NCI-H446 (cell line): ENCODE data around the gene NUP50.

ENCODE experiments used
- DNase-seq, 2 experiments: peaks; one replicate each; lab custom pipeline; 2025; lab: John Stamatoyannopoulos, UW

NUP50 gene

DNA sequence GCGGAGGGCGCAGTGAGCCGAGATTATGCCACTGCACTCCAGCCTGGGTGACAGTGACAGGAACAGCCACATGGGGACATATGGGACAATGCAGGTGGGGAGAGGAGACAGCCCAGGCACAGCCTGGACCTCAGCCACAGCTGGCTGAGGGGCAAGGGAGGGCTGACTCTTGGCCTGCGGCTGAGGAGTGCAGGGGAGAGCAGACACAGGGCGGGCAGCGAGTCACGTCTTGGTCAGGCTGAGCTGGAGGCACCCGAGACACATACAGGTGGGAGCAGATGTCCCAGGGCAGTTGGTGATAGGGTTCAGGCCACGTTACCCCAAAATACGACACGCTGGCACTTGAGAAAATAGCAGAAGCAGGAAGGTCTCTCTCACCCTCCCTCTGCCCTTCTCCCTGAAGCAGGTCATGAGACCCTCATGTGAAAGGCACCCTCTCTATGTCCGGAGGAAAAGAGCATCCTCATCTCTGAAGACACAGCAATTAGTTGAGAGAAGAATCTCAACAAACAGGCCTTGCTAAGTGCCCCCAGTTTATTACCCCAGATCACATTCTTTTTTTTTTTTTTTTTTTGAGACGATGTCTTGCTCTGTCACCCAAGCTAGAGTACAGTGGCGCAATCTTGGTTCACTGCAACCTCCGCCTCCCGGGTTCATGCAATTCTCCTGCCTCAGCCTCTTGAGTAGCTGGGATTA, 66.4 kb downstream of the NUP50 start:
- no peak for DNase-seq

DNA sequence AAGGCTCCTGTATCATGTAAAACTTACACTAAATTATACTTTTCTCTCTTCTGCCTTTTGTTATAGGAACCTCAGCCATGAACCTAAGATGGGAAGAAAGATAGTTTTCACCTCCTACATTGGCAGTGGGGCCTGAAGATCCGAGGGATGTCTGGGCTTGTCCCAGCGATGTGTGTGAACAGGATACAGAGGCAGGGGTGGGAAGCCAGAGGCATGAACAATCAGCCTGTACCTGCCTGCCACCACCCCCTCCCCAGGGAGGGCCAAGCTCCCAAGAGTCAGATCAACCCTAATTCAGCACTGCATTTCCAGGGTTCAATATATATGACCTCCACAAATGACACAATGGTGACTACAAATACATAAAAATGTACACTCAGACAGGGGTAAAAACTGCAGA, 67.6 kb downstream of the NUP50 start:
- no peak for DNase-seq

DNA sequence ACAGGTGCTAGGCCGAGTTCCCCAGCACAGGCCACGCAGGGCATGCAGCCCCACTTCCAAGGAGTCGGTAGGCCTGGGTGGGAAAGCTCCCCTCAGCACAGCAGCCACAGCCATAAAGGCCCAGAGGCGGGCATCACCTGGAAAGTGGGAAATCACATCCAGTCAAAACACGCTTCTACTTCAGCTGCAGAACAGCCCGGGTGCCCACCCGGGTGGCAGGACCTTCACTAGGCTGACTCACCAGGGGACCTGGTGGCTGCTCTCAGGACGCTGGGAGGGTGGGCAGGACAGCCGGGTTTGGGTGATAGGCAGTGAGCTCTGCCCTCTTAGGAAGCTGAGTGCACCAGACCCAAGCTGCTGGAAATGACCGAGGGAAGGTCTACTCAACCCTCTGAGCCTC, 69.7 kb downstream of the NUP50 start:
- DNase-seq, result no peak

DNA sequence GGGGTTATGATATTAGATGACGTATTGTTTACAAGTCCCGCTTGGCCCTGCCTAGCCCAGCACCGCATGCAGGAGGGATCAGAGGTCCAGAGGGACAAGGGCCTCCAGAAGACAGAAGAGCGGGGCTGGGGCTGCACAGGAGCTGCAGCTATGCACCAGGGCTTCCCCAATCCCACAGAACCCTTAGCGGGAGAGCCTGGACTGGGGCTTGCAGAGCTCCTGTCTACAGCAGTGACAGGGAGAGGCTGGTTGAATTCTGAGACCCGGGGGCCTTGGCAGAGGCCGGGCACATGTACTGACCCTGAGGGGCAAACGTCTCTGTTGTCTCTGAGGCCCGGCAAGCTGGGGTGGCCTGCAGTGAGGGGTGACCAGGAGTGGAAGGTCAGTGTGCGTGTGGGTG, 70.1 kb downstream of the NUP50 start:
- DNase-seq, result no peak

DNA sequence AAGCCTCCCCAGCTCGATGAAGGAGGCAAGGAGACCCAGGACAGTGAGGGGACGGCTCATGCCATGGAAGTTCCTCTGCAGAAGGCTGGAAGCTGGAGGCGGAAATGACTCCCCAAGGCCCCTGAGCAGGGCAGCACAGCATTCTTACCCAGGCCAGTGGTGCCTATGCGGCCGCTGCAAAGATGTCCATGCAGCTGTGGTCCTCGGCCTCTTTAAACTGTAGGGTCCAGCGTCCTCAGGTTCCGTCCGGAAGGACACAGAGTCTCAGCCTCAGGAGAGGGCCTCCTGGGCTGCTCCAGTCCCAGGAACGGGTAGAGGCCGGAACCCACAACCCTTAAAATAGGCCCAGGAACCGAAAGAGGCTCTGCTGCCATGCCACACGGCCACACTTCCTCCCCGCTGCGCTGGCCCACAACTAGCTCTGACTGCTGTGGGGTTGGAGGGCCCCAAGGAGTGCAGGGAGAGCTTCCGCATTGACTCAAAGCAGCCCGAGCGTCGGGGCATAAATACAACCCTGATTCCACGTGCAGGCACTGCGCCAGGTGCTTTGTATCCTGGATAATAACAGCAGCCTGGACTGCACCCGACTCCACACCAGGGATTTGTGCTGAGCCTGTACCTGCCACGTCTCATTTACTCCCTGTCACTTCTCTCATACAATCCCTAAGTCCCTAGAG, 71.5 kb downstream of the NUP50 start:
- no peak for DNase-seq

DNA sequence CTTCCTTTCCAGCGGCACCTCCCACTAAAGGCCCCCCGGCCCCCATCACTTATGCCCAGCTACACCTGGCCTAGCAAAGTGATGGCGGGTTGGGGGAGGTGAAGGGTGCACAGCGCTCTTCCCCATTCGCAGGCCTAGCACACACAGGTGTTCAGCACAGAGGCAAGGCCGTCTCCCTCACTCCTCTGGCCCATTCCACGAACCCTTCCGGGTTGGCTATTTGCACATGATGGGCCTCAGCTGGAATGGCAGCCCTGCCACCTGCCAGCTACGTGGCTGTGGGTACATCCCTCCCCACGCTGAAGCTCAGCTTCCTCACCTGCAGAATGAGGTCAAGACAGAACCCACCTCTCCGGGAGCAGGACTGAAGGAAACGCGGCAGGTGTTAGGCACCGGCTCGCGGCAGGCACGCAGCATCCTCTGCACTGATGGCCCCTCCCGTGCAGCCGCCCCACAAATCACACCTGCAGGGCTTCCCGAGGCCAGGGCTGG, 72.2 kb downstream of the NUP50 start:
- no peak for DNase-seq

DNA sequence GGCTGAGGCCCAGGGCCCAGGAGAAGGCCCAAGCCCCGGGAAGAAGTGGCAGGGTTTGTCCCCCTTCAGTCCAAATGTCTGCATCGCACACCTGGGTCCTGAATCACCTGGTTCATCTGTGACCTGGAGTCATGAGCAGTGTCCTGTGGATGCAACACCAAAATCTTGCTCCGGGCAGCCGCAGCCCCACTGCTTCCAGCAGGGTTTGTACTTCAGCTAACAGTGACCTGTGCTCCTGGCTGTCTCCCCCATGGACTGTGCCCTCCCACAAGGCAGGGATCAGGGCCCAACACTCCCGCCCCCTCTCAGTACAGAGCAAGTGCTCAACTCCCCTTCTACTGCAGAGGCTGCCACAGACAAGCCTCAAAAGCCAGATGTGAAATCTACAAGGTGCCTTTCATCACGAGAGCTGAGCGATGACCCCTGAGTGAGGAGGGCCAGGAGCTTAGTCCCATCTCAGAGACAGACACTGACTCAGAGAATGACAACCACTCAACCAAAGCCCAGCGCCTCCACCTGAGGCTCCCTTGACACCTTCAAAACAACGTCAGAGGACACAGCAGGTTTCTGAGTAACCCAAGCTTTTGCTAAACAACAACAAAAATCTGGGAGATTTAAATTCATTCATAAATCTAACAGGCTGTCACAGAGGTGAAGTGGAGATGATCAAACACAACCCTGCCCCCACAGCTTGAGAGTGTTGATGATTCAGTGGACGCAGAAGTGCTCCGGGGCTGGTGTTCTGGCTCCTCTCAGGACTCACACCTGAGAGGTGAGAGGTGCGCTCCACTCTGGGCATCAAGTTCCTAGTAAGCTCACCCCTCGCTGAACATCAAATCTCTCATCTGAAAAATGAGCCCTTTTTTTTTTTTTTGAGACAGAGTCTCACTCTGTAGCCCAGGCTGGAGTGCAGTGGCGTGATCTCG, 73.6 kb downstream of the NUP50 start:
- DNase-seq, result no peak
